ENCODE data around the gene RUVBL1. TPM values are rescaled to one million over a fixed set of nuclear protein-coding genes. Genes with fewer than 3 reads are reported as not detected.

RUVBL1 gene
- total RNA-seq, 1 donor from 2014 or later, result 19.7 TPM

DNA sequence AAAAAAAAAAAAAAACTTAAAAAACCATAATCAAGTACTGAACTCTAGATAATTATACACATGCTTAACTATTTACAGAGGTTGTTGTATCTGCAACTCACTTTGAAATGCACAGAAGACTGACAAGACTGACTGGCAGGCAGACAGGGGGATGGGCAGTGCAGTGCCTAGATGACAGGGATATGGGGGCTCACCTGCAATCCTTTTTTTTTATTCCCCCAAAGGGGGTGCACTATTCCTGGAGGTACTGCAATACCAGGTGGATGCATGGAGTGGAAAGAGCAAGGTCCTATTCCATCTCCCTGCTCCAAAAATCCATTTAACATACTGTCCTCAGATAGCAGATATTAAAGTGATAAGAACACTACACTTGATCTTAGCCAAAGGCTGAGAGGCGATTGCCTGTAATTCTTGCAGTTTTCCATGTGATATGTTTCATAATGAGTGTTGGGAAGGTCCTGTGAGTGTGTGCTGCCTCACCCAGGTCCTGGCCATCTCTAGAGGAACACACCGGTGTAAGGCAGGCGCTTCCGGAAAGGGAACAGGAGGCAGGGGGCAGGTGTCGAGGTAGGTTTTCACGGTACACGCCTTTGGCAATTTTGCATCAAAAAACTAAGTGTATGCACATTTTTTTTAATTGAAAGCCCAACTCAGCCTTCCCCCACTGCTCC lies 48.6 kb downstream of the RUVBL1 start:
- intact Hi-C loops (cut with DNase I), result loop anchor here (1.0 to 5.0 kb wide), 2 partner anchors 20 to 47 kb away; partner anchors contain the start of gene RUVBL1
- no peak for DNase-seq (ENCODE audit: low spot score)

DNA sequence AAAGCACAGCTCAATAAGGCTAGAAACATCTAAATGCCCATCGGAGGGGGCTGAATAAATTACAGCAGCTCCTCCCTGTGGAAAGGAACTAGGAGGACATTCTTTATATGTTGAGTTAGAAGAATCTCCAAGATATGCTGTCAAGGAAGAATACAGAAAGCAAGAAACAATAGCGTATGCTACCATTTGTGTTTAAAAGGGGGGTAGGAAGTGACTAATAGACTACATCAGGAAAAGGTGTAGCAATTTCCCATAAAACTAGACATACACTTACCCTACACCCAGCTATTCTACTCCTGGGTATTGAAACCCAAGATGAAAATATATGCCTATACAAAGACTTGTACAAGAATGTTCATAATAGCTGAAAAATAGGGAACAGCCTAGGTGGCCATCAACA lies 49.8 kb downstream of the RUVBL1 start:
- DNase-seq (ENCODE audit: low spot score), result no peak
- intact Hi-C loops (cut with DNase I), result loop anchor here (1.0 kb wide), 1 partner anchor 19 kb away; no protein-coding TSS in a partner anchor

DNA sequence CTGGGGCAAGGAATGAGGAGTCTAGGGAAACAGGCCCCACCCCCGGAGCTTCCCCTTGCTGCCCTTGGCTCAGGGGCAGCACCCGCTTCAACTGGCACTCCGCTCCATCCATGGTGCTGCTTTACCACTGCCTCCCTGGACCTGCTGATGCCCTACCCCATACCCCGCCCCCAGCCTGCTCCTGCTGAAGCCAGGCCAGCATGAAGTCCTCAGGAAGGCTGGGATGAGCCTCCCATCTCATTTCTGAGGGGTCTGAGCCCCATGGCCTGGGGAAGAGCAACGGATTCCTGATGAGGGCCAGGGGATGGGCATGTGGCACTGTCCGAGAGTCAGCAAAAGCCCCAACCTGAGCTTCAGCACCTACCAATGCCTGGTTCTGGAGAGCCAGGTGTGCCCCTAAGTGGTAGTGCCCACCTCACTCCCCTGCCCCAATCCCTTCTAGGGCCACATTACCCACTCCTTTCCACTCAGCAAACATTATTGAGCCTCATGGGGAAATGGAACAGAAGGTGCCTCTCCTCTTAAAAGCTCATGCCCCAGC lies 50.4 kb downstream of the RUVBL1 start:
- intact Hi-C loops (cut with DNase I), result no loop called here
- DNase-seq (ENCODE audit: low spot score), result no peak

DNA sequence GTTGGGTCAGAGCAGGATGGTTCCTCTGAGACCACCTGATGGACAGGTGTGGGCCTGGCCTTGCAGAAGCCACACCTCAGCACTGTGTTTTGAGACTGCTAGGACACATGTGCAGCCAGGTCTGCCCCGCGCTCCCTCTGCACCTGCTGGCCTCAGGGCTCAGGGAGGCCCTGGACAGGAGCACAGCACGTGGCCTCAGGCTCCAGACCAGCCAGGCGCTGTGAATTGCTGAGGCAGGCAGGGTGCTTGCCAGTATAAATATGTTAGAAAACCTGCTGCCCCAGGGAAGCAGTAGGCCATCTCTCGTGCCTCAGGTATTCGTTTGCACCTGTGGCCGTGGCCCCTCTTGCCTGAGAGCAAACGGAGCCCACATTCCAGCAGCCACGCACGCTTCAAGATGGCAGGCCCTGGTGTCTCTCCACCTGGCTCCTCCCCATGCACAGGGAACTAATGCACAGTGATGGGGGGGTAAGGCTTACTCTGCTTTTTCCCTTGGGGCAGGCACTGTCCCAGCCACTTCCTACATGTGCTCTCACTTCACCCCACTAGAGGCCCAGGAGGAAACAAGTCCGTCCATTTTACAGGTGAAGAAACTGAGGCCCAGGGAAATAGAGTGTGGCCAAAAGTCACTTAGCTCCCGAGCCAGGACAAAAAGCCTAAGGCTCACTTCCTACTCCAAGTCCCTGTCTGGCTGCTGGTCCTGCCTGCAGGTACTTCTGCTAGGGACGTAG lies 51.0 kb downstream of the RUVBL1 start:
- DNase-seq (ENCODE audit: low spot score), result no peak
- intact Hi-C loops (cut with DNase I), result no loop called here

DNA sequence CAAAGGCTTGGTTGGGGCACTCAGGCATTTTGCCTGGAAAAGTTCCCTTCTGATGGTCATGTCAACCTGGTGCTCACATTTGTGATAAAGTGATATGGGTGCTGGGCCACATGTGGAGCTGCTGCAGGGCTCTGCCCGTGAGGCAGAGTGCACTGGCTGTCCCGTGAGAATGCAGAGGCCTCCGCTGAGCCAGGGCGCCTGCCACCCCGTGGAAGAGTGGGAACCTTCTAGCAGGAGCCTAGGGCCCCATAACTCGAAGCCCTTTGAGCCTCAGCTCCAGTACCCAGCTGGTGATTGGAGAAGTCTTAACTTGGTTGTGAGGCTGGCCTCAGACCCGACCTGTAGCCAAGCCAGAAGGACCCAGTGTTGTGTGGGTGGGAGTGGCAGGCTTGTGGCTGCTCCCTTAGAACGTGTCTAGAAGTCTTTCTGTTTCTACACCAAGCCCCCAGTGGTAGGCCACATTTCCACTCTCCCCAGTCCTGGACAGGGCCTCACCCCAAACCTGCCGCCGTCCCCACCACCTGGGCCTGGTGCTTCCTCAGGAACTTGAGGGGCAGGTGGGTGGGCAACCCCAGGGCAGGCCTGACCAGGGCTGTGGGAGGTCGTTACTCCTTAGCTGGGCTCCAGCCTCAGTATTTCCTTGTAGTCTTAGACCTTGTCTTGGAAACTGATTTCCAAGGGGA lies 51.7 kb downstream of the RUVBL1 start:
- no peak for DNase-seq (ENCODE audit: low spot score)
- intact Hi-C loops (cut with DNase I), result no loop called here

DNA sequence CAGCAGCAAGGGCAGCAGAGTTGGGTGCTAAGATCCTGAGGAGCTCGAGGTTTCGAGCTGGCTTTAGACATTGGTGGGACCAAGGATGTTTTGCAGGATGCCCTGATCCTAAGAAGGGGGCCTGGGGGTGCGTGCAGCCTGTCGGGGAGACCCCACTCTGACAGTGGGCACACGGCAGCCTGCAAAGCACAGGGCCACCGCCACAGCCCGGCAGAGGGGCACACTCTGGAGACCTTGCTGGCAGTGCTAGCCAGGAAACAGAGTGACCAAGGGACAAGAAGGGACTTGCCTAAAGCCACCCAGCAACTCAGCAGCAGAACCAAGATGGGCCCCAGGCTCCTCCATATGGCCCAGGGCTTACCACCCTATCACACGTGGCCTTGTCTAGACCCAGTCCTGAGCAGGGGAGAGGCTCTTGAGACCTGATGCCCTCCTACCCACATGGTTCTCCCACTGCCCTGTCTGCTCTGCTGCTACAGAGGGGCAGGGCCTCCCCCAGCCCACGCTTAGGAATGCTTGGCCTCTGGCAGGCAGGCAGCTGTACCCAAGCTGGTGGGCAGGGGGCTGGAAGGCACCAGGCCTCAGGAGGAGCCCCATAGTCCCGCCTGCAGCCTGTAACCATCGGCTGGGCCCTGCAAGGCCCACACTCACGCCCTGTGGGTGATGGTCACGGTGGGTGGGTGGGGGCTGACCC lies 52.6 kb downstream of the RUVBL1 start:
- intact Hi-C loops (cut with DNase I), result no loop called here

DNA sequence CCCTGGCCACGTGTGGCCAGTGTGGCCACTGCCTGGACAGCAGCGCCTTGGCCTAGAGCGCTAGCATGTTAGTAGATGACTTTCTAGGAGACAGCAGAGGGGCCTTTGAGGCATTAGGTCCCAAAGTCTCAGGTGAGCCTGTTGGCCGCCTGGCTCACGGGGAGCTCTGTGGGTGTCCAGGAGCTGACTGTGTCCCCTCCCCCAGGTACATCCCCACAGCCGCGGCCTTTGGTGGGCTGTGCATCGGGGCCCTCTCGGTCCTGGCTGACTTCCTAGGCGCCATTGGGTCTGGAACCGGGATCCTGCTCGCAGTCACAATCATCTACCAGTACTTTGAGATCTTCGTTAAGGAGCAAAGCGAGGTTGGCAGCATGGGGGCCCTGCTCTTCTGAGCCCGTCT lies 54.3 kb downstream of the RUVBL1 start:
- DNase-seq (ENCODE audit: low spot score), result no peak
- intact Hi-C loops (cut with DNase I), result no loop called here

More for the DNA sequence above, 52.6 kb downstream of the RUVBL1 start:
- no peak for DNase-seq (ENCODE audit: low spot score)

DNA sequence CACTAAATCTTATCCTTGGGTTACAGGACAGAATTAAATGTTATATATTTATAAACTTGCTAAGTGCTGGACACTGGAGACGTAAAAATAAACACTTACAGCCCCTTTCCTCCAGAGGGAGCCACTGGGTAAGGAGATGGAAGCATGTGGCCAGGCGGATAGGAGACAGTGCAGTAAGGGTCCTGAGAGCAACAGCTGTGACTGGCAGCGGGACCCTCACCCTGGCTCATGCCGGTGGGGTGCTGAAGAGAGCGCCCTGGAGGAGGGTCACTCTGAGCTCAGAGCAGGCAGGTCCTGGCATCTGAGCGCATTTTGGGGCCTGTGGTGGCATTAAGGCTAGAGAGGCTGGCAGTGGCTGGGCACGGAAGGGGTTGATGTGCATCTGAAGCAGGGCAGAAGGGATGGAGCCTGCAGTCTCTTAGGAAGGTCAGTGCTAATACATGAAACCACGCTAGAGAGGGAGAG lies 55.4 kb downstream of the RUVBL1 start:
- DNase-seq (ENCODE audit: low spot score), result no peak
- intact Hi-C loops (cut with DNase I), result no loop called here

DNA sequence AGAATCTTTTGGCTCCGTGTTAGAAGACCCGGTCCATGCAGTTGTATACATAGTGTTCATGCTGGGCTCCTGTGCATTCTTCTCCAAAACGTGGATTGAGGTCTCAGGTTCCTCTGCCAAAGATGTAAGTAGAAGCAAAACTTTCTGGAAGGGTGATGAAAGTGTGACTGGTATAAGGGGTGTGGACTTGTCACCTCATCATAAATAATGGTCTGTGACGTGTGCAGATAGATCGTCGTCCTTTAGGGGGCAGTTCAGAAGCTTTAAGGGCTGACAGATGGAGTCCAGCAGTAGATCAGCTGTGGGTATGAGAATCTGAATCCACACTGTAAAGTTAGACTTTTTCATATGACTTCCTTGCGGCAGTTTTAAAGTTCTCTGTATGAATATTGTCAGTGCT lies 56.1 kb downstream of the RUVBL1 start:
- intact Hi-C loops (cut with DNase I), result no loop called here
- no peak for DNase-seq (ENCODE audit: low spot score)

DNA sequence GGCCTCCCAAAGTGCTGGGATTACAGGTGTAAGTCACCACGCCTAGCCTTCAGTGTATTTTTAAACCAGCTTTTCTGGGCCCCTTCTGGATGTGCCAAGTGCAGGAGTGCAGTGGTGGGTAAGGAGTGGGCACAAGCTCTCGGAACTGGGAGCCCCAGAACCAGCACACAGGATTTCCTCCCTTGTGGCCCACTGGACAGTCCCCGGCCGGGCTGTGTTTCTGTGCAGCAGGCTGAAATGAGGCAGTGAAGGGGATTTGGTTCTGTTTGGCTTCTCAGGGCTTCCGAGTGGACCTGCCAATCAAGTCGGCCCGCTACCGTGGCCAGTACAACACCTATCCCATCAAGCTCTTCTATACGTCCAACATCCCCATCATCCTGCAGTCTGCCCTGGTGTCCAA lies 56.9 kb downstream of the RUVBL1 start:
- DNase-seq (ENCODE audit: low spot score), result no peak
- intact Hi-C loops (cut with DNase I), result no loop called here

DNA sequence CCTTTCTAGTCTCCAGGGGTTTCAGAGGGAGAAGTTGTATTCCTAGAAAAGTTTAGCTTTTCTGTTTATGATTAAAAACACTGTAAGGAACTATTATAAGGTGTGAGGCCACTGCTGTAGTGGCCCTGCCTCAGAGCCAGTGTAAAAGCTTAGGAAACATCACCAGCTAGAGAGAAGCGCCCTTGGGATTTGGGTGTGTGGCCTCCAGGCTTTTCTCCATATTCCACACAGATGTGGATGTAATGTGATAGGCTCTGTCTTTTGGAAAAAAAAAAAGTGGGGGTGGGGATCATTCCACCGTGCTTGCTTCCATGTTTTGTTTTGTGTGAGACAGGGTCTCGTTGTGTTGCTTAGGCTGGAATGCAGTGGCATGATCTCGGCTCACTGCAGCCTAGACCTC lies 57.5 kb downstream of the RUVBL1 start:
- intact Hi-C loops (cut with DNase I), result no loop called here
- no peak for DNase-seq (ENCODE audit: low spot score)

DNA sequence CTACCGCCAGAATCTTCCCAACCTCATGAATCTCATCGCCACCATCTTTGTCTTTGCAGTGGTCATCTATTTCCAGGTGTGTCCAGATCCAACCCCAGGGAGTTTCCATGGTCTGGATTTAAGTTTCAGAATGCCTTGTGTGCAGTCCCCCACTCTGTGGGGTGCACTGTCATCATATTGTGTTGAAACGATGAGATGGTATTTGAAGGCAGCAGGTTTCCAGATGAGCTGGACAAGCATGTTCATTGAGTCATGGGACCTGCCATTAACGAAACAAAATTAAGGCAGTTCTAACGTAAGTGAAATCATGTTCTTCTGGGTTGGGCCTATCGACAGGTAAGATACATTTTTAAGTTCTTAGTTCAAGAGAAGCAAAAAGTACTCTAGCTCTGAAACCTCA lies 58.6 kb downstream of the RUVBL1 start:
- DNase-seq (ENCODE audit: low spot score), result no peak
- intact Hi-C loops (cut with DNase I), result no loop called here

DNA sequence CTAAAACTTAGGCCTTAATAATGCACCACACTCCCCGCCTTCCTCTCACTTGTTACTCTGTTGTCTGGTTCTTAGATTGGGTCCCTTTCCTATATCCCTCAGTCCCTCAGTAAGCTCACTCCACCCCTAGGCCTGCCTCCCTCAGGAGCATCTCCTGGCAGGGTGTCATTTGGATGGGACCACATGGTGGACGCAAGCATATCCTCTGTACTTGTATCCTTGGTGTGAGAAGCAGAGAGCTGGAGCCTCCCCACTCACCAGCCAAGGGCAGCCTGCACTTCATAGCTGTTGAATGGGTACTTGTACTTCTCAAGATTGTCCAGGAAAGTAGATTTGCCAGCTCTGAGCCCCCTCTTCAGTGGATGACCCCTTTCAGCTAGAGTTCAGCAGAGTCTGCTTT lies 59.7 kb downstream of the RUVBL1 start:
- no peak for DNase-seq (ENCODE audit: low spot score)
- intact Hi-C loops (cut with DNase I), result no loop called here

DNA sequence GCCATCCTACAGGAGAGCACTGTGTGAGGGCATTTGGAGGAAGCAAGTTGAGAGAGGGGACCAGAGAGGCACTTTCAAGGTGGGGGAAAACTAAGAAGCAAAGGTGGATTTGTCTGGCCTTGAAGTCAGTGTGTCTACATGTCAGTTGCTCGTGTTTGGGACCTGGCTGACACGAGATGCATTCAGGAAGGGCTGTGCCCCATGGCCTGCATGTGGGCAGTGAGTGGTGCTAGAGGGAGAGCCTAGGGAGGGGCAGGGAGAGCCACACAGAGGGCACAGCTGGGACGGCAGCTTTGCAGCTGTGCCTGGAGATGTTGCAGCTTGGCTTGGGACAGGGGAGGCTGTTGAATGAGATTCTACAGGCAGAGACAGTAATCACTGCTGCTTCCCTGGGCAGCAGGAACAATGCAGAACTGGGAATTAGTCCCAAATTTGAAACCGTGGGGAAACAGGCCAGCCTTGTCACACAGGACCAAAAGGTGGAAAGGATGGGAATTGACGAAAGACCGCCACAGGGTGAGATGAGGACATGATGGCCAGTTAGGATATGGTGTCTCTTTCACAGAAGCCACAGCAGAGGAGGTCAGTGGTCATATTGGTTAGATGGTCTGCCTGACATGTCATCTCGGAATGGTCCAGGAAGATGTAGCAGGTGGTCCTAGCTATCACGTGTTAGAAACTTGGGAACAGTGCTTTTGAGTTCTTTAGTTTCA lies 61.4 kb downstream of the RUVBL1 start:
- intact Hi-C loops (cut with DNase I), result no loop called here
- DNase-seq (ENCODE audit: low spot score), result no peak

DNA sequence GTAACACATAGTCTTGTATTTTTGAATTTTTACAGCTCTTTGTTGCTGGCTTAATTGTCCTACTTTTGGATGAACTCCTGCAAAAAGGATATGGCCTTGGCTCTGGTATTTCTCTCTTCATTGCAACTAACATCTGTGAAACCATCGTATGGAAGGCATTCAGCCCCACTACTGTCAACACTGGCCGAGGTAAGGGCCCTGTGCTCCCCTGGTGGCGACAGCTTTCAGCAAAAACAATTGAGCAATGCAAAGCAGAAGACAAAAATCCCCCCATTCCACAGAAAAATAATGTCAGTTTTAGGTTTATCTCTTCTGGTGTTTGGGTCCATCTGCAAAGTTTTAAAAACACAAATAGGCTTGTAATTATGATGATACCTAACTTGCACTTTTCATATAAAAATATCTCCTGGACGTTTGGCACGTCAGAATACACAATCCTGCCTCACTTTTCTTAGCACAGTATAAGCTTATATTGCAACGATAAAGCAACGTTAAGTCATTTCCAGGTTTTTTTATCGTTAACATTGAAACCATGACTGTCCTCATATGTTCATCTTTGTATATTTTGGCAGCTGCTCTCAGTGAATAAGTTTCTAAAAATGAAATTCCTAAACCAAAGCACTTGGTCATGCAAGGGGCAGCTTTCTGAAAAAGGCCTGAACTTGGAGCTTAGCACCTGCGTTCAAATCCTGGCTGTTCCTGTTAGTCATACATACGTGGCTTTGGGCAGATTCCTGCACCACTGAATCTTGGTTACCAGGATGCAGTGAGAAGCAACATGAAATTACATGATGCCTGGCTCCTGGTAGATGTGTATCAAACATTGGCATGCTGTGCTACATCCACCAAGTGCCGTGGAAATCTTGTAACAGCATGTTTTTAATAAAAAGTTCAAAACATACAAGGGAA lies 62.9 kb downstream of the RUVBL1 start:
- no peak for DNase-seq (ENCODE audit: low spot score)
- intact Hi-C loops (cut with DNase I), result no loop called here

DNA sequence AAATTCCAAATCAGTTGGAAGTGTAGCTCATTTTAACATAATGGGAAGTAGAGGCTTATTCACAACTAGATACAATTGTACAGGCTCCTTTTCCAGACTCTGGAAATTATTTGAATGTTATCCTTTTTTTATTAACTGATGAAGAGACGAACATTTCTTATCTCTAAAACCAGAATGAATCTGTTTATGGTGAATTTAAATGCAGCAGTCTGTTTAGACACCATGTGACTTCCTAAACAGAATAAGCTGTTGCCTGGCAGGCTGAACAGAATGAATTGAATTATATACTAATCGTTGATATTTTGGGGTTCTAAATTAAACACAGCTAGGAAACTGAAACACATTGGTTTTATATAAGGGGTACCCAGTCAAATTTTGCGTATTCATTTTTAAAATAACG lies 67.4 kb downstream of the RUVBL1 start:
- no peak for DNase-seq (ENCODE audit: low spot score)
- intact Hi-C loops (cut with DNase I), result loop anchor here (10.0 kb wide), 1 partner anchor 131 kb away; no protein-coding TSS in a partner anchor

DNA sequence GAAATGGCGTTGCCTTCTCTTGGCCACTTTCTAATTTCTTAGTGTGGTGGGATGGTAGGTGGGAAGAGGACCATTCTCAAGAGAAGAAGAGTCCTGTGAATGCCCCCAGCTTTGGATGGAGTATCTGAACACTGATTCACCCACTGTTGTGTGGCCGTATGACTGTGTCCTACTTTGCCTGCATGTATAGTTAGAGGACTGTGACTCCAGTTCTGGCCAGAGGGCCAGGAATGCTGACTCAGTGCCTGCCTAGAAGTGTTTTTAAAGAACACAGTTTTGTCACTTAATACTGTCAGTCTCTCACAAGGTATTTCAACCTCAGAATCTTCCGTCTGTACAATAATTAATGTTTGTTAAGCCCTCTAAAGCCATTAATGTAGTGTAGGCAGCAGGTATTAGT lies 69.2 kb downstream of the RUVBL1 start:
- no peak for DNase-seq (ENCODE audit: low spot score)

DNA sequence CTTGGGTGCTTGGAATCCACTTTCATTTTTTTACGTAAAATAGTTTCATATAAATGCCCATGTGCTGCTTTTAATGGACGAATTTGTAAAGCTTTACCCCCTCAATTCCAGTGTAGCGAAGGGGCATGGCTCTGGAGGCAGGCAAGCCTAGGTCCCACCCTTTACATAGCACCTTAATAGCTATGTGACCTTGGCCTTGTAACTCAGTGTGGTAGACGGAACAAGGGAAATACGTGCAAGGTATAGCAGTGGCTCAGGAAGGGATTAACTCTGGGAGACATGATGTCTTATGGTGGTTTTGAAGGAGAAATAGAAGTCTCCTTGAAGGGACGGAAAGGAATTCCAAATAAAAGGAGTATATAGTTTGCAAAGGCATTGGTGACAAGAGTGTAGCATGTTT lies 70.0 kb downstream of the RUVBL1 start:
- intact Hi-C loops (cut with DNase I), result loop anchor here (5.0 to 10.0 kb wide), 2 partner anchors 129 to 461 kb away; partner anchors contain the start of gene TPRA1
- DNase-seq (ENCODE audit: low spot score), result no peak

More for the DNA sequence above, 69.2 kb downstream of the RUVBL1 start:
- intact Hi-C loops (cut with DNase I), result loop anchor here (5.0 to 10.0 kb wide), 2 partner anchors 130 to 462 kb away; partner anchors contain the start of gene TPRA1
